ENCODE measurements around the gene MYH11.

Gene MYH11

GRCh38 chr16:15900357-15900756, 43.5 kb upstream of the MYH11 start:
- no peak overlapping the region for H3K27ac ChIP-seq
- H3K4me3 ChIP-seq (ENCODE audit: low read depth, low read length): no peak overlapping the region
- H3K79me2 ChIP-seq: no peaks in the 10 kb centered on the region
- TF ChIP-seq CTCF (IDR thresholded peaks at IDR 0.05): no peak
- H2AFZ ChIP-seq: no peak overlapping the region
- H3K4me2 ChIP-seq (ENCODE audit: low read length): no peak overlapping the region
- no peaks in the 10 kb centered on the region for H3K27me3 ChIP-seq (ENCODE audit: control insufficient read depth, insufficient read depth, low read length)
- no peaks in the 10 kb centered on the region for H3K4me1 ChIP-seq
- H3K36me3 ChIP-seq (ENCODE audit: control insufficient read depth, insufficient read depth, low read length): no peaks in the 10 kb centered on the region
- H3K9ac ChIP-seq: no peak overlapping the region
- H3K9me3 ChIP-seq (ENCODE audit: control insufficient read depth, low read length): no peaks in the 10 kb centered on the region

- TF ChIP-seq CTCF (IDR thresholded peaks at IDR 0.05): no peak
- no peak overlapping the region for H3K27ac ChIP-seq
- H3K4me1 ChIP-seq: no peaks in the 10 kb centered on the region
- H3K4me2 ChIP-seq (ENCODE audit: low read length): no peak overlapping the region
- H3K79me2 ChIP-seq: no peaks in the 10 kb centered on the region
- H3K36me3 ChIP-seq (ENCODE audit: control insufficient read depth, insufficient read depth, low read length): no peaks in the 10 kb centered on the region
- H3K27me3 ChIP-seq (ENCODE audit: control insufficient read depth, insufficient read depth, low read length): no peaks in the 10 kb centered on the region
- no peaks in the 10 kb centered on the region for H3K9me3 ChIP-seq (ENCODE audit: control insufficient read depth, low read length)
- H3K9ac ChIP-seq: no peak overlapping the region
- no peak overlapping the region for H3K4me3 ChIP-seq (ENCODE audit: low read depth, low read length)
- H2AFZ ChIP-seq: no peak overlapping the region
These were observed 42.8 kb upstream of the MYH11 start for GRCh38 chr16:15899538-15900100.

- no peaks in the 10 kb centered on the region for H3K9me3 ChIP-seq (ENCODE audit: control insufficient read depth, low read length)
- H2AFZ ChIP-seq: no peak overlapping the region
- TF ChIP-seq CTCF (IDR thresholded peaks at IDR 0.05): no peak
- H3K36me3 ChIP-seq (ENCODE audit: control insufficient read depth, insufficient read depth, low read length): no peaks in the 10 kb centered on the region
- no peaks in the 10 kb centered on the region for H3K27me3 ChIP-seq (ENCODE audit: control insufficient read depth, insufficient read depth, low read length)
- no peak overlapping the region for H3K27ac ChIP-seq
- H3K4me1 ChIP-seq: no peaks in the 10 kb centered on the region
- no peak overlapping the region for H3K4me3 ChIP-seq (ENCODE audit: low read depth, low read length)
- no peaks in the 10 kb centered on the region for H3K79me2 ChIP-seq
- H3K9ac ChIP-seq: no peak overlapping the region
- no peak overlapping the region for H3K4me2 ChIP-seq (ENCODE audit: low read length)
These were observed 41.8 kb upstream of the MYH11 start for GRCh38 chr16:15898654-15899053.

GRCh38 chr16:15897834-15898254, 41.0 kb upstream of the MYH11 start:
- TF ChIP-seq CTCF (IDR thresholded peaks at IDR 0.05): no peak
- Histone ChIP-seq H3K36me3 (ENCODE audit: control insufficient read depth, insufficient read depth, low read length) (no peaks in the 10 kb centered on the region), H3K4me1 (no peaks in the 10 kb centered on the region), H3K9me3 (ENCODE audit: control insufficient read depth, low read length) (no peaks in the 10 kb centered on the region), H3K79me2 (no peaks in the 10 kb centered on the region), H3K27me3 (ENCODE audit: control insufficient read depth, insufficient read depth, low read length) (no peaks in the 10 kb centered on the region), H3K4me2 (ENCODE audit: low read length) (no peak overlapping the region), H3K9ac (no peak overlapping the region), H2AFZ (no peak overlapping the region), H3K4me3 (ENCODE audit: low read depth, low read length) (no peak overlapping the region), H3K27ac (no peak overlapping the region)

GRCh38 chr16:15897121-15897780, 40.4 kb upstream of the MYH11 start:
- Histone ChIP-seq H3K79me2 (no peaks in the 10 kb centered on the region), H3K4me2 (ENCODE audit: low read length) (no peak overlapping the region), H3K27me3 (ENCODE audit: control insufficient read depth, insufficient read depth, low read length) (no peaks in the 10 kb centered on the region), H3K4me1 (no peaks in the 10 kb centered on the region), H3K9me3 (ENCODE audit: control insufficient read depth, low read length) (no peaks in the 10 kb centered on the region), H3K27ac (no peak overlapping the region), H2AFZ (no peak overlapping the region), H3K36me3 (ENCODE audit: control insufficient read depth, insufficient read depth, low read length) (no peaks in the 10 kb centered on the region), H3K9ac (no peak overlapping the region), H3K4me3 (ENCODE audit: low read depth, low read length) (no peak overlapping the region)
- TF ChIP-seq CTCF (IDR thresholded peaks at IDR 0.05): no peak
